HFF-Myc (cell line): ENCODE results near the gene GOLGB1.

ENCODE experiments used
- DNase-seq: peaks from one replicate; pipeline ENCODE4 v3.0.0-alpha.2; 2011; ENCODE audit warnings: low read depth; ENCODE audit errors: extremely low read depth
- H3K4me3 ChIP-seq: replicated peaks from 2 replicates; pipeline ENCODE4 v1.5.1; 2011; ENCODE audit warnings: low read depth, mild to moderate bottlenecking, control low read depth, low read length
- CTCF ChIP-seq: IDR thresholded peaks from 2 replicates; pipeline ENCODE4 v1.5.1; 2012; ENCODE audit warnings: mild to moderate bottlenecking, low read depth, low read length, control low read depth; ENCODE audit errors: missing control alignments

The GOLGB1 gene

GRCh38 chr3:121705541-121705940 is 44.0 kb downstream of the GOLGB1 start:
- H3K4me3 ChIP-seq: no peak overlapping the region
- no peak for DNase-seq
- no peak for TF ChIP-seq CTCF

- TF ChIP-seq CTCF: no peak
- no peak overlapping the region for H3K4me3 ChIP-seq
- DNase-seq: no peak
Observed at GRCh38 chr3:121703973-121704372, 45.6 kb downstream of the GOLGB1 start.

- no peak overlapping the region for H3K4me3 ChIP-seq
- DNase-seq: no peak
- no peak for TF ChIP-seq CTCF
Observed at GRCh38 chr3:121698901-121699300, 50.6 kb downstream of the GOLGB1 start.

- no peak for DNase-seq
- no peak for TF ChIP-seq CTCF
- H3K4me3 ChIP-seq: no peak overlapping the region
Observed at GRCh38 chr3:121698476-121698875, 51.1 kb downstream of the GOLGB1 start.

GRCh38 chr3:121696186-121696585 is 53.4 kb downstream of the GOLGB1 start:
- no peak for DNase-seq
- TF ChIP-seq CTCF: no peak
- no peak overlapping the region for H3K4me3 ChIP-seq

- no peak for DNase-seq
- no peak for TF ChIP-seq CTCF
- no peak overlapping the region for H3K4me3 ChIP-seq
Observed at GRCh38 chr3:121692010-121692699, 57.4 kb downstream of the GOLGB1 start.
